ENCODE measurements around the gene HDAC10.

Gene HDAC10

GRCh38 chr22:50219800-50220602, 31.1 kb downstream of the HDAC10 start:
- DNase-seq (ENCODE audit: extremely low read depth, low read depth) = no peak
- TF ChIP-seq CTCF (IDR thresholded peaks at IDR 0.05; ENCODE audit: low read depth, low read length) = no peak

DNA sequence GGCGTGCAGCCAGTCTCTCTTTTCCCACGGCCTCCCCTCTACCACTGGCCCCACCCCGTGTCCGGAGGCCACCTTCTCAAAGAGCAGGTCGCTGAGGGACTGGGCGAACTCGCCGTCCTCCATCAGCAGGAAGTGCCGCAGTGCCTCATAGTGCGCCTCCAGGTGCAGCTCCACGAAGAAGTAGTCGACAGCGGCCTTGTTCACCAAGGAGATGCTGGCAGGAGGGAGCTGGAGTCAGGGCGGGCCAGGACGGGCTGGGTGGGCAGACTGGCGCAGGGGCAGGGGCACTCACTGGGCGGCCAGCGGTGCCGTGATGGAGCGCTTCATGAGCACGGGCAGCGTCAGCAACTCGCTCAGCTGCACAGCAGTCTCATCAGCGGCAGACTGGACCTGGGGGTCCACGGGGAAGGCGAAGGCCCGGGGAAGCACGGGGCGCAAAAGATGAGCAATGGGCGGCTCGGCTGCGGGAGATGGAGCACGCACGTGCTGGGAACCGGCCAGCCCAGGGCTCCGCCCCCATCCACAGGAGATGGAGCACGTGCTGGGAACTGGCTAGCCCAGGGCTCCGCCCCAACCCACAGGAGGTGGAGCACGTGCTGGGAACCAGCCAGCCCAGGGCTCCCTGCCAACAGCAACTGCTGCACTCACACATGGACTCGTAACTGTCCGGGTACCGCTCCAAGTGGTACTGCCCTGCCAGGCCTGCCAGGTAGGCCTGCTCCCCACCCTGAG, 31.9 kb downstream of the HDAC10 start:
- TF ChIP-seq CTCF (IDR thresholded peaks at IDR 0.05; ENCODE audit: low read depth, low read length) = no peak
- peak; percentile 43 for DNase-seq (ENCODE audit: extremely low read depth, low read depth)

GRCh38 chr22:50218153-50218995, 32.7 kb downstream of the HDAC10 start:
- no peak for DNase-seq (ENCODE audit: extremely low read depth, low read depth)
- TF ChIP-seq CTCF (IDR thresholded peaks at IDR 0.05; ENCODE audit: low read depth, low read length) = no peak

- DNase-seq (ENCODE audit: extremely low read depth, low read depth) = no peak
- no peak for TF ChIP-seq CTCF (IDR thresholded peaks at IDR 0.05; ENCODE audit: low read depth, low read length)
Observed at GRCh38 chr22:50217543-50218152, 33.4 kb downstream of the HDAC10 start.

- DNase-seq (ENCODE audit: extremely low read depth, low read depth) = no peak
- TF ChIP-seq CTCF (IDR thresholded peaks at IDR 0.05; ENCODE audit: low read depth, low read length) = no peak
Observed at GRCh38 chr22:50216684-50217520, 34.2 kb downstream of the HDAC10 start.

DNA sequence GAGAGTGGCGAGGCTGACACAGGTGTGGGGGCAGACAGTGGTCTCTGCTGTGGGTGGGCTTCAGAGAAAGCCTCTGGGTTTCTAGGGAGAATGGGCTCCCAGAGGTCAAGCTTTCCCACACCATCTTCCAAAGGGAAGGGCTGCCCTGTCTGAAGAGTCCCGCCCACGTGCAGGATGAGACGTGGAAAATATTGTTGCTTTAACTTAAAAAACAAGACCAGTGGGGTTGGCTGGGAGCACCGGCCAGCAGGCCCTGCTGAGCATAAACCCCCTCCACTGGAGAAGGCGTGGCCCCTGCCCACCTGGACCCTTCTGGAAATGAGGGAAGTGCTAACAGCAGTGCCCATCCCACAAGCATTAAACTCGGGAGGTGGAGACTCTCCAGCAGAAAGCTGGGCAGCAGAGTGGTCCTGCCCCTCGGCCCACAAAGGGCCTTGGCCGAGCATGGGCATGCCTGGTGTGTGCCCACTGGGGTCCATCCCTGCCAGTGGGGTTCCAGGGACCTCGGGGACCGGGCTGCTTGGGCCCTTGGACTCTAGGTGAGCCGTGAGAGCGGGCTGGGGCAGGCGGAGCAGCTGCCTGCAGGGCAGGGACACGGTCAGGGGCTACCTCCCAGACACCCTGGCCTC, 34.9 kb downstream of the HDAC10 start:
- DNase-seq (ENCODE audit: extremely low read depth, low read depth) = no peak
- no peak for TF ChIP-seq CTCF (IDR thresholded peaks at IDR 0.05; ENCODE audit: low read depth, low read length)

Data from AG09319 (cell line).